Stimulated activated CD4-positive, alpha-beta T cell treated with anti-CD3 and anti-CD28 coated beads, Interleukin-15, amount 100 ng/mL, for 48 hours (primary cell): ENCODE data around the gene ADD3.

Experiments used
- DNase-seq, 2 donors: peaks; one replicate each; pipeline ENCODE4 v3.0.0-alpha.2; 2020; ENCODE audit warnings: low read depth in 2 of 2

ADD3 gene

DNA sequence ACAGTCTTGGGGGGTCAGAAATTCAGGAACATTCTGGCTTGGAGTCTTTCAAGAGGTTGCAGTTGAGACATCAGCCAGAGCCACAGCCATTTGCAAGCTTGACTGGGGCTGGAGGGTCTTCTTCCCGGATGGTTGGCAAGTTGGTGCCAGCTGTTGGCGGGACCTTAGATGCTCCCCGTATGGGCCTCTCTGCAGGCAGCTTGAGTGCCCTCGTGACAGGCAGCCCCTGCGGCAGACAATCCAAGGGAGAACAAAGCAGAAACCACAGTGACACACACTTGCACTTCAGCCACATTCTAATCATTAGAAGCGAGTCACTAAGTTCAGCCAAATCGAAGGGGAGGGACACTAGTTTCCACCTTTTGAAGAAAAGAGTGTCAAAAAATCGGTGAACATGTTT, 140.2 kb downstream of the ADD3 start:
- DNase-seq: no peak

DNA sequence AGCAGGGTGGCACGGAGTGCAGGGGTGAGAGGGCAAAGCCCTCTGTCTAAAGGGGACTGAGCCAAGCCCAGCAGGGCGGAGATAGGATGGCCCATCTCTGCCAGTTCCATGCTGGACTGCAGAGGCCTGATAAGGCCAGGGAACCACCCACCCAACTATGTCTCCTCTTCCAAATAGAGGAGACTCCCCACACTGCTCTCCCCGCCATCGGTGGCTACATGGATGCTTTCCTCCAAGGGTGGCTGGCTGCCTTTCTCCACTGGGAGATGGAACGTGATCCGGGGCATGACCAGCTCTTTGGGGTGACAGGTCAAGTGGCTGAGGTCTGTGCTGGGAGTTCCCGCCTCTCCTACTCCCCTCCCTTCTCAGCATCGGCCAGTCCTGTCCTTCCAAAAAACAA, 141.5 kb downstream of the ADD3 start:
- no peak for DNase-seq

DNA sequence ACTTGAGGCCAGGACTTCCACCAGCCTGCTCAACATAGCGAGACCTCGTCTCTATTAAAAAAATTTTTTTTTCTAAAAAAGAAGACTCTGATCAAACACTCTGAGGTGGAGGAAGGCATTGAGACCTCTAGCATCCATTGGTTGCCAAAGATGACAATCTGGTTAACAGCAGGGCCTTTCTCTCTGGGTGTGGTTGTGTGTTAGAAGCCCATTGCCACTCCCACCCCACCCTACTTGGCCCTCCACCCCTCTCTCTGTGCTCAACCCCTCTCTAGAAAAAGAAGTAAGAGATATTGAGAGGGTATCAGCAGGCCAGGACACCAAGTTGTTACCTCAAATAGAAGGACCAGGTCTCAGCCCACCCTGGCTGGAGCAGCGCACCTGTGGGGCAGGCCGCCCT, 142.3 kb downstream of the ADD3 start:
- no peak for DNase-seq

DNA sequence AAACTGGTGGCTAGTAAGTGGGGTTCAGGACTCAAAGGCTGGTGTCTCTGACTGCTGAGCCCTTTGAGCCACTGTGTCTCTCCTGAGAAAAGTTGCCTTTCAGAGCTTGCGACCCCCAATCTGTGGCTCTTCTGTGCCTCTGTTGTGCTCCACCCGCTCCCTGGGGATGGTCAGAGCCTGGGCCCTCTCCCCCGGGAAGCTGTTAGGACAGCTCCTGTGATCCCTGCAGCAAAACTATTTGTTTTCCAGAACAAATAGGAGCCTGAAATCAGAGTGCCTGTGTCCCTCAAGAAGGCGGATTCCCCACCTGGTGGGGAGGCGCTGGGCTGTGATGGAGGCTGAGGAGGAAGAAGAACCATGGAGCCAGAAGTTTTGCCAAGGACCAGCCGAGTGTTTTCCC, 143.2 kb downstream of the ADD3 start:
- DNase-seq: no peak

DNA sequence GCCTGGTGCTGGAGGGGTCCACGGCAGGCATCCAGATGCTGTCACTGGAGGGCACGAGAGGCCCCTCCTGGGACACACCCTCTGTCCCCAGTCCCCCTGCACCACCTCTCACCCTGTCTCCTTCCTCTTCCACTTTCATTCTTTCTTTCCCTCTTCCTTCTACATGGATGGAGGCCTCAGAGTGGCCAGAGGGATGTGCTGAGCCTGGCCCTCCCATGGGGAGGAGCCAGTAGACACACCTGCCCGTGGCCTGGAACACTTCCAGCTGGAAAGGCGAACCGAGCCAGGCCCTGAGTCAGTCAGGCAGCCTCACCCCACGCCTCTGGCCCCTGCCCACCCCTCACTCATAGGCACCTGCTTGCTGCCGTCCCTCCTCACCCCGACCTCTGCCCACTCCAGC, 143.7 kb downstream of the ADD3 start:
- no peak for DNase-seq

DNA sequence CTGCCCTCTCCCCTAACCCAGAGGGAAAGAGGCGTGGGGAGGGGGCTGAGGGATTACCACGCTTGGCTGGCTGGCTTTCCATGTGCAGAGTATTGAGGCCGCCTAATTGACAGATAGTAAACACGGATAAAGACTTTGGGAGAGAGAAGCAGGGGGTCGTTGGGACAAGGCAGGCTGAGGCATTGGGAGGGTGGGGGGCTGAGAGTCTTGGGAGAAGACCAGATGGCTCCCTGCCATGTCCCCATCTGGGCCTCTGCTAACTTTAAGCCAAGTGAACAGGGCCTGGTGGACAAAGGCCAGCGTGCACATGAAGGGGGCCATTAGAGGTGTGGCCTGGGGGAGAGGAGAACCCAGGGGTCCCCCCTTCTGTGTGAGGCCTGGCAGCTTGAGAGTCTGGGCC, 144.2 kb downstream of the ADD3 start:
- DNase-seq: no peak

DNA sequence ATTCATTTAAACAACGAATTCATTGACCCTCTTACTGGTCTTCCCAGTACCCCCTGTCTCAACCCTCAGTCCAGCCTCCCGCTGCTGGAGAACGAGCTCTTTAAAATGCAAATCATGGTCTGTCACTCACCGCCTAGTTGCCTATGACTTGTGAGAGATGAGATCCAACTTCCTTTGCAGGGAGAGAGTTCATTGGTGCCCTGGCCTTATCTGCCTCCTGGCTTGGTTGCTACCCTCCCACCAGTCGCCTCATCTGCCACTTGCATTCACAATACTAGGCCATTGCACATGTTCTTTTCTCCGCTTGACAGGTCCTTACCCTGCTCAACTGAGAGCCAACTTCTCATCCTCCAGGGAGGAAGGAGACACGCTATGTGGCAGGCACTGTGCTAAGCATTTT, 145.6 kb downstream of the ADD3 start:
- DNase-seq: no peak

DNA sequence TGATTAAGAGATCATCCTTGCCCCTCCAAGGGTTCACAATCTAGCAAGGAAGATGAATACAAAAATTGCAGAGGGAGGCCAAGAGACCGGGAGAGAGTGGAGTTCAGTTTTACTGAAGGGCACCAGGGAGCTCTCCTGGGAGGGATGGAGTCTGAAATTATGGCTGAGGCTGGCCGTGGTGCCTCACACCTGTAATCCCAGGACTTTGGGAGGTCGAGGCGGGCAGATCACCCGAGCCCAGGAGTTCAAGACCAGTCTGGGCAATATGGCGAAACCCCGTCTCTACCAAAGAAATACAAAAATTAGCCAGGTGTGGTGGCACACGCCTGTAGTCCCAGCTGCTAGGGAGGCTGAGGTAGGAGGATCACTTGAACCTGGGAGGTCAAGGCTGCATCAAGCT, 148.3 kb downstream of the ADD3 start:
- DNase-seq: no peak

DNA sequence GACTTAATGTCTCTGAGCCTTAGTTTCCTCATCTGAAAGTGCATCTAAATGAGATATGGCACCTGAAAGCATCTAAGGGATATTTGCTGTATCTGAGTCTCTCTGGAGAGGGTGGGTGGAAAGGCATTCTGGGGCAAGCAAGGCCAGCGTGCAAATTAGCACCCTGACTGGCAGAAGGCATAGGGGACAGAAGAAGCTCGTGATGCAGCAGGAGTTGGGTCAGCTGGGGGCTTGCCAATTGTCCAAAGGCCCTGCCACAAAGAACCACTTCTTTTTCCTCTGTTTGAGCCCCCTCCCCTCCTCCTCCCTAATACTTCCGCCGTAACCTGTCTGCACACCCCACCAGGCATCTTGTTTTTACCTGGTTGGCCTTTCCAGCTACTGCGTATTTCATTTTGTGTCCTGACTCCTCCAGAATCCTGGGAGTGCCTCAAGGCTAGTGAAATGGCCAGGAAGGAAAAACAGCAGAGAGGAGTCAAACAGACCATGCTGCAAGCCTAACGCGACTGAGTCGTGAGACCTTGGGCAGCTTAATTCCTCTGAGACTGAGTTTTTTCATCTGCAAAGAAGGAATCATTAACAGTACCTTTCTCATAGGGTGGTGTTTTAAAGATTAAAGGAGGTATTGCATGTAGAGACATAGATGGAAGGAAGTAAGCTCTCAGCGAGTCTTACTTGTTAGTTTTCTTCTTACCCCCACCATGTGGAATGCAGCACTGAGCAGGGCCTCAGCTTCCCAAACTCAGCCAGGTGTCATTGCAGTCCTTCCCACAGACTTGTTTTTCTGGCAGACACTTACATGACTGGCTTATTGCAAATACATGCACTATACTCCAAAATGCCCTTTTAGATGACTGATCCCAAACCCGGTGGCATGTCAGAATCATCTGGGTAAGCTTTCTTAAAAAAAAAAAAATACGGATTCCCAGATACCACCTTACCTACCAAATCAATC, 150.5 kb downstream of the ADD3 start:
- DNase-seq: no peak

DNA sequence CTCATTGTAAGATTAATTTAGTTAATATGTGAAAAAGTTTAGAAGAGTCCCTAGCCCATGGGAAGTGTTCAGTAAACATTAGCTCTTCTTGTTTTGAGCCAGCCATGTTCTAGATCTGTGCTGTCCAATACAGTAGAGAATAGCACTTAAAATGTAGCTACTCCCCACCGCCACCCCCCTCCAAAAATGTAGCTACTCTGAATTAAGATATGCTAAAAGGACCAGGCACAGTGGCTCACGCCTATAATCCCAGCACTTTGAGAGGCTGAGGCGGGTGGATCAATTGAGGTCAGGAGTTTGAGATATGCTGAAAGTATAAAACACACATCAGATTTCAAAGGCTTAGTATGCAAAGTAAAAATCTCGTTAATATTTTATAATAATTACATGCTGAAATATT, 152.3 kb downstream of the ADD3 start:
- DNase-seq: no peak

DNA sequence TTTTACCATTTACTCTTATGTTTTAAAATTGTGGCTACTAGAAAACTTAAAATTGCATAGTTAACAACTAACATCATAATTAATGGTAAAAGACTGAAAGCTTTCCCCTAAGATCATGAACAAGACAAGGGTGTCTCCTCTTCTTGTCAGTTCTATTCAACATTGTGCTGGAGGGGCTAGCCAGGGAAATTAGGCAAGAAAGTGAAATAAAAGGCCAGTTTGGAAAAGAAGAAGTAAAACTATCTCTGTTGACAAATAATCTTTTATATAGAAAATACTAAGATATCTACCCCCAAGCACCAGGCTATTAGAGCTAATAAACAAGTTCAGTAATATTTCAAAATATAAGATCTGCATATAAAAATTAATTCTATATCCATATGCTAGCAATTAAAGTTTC, 152.7 kb downstream of the ADD3 start:
- no peak for DNase-seq

DNA sequence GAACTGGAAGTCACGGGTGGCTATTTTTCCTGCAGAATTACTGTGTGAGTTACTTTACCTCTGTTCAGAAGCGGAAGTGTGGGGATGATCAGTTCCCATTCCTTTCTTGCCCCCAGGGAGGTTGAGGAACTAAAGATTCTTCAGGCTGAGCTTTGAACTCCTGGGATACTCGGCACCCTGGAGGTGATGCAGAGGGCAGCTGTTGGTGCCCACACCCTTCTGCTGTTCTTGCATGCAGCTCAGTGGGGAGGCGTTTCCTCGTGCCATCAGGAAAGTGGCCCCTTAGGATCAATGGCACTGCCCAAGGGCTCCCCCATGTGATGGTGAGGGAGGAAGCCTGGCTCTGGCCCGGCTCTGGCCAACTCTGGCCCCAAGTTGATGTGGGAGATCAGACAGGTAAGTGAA, 155.0 kb downstream of the ADD3 start:
- no peak for DNase-seq

DNA sequence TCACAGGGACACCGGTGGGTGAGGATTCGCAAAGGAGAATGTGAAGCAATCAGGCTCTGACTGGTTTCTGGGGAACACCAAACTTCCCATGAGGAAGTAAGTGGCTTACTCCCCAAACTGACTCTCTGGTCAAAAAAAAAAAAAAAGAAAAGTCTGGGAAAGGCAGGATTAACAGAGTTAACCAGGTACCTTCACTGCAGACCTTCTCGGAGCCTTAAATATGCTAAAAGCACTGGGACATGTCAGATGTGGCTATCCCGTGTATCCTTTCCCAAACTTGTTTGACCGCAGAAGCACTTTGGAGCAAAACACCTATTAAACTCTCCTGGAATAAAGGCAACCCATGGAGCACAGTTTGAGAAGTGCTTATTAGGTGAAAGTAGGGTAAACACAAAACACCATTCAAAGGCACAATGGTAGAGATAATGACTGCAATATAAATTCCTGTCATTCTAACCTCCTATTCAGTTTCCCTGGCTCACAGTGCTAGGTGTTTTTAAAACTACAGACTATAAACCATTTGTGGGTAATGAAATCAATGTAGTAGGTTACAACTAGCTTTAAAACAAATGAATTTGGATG, 155.5 kb downstream of the ADD3 start:
- no peak for DNase-seq

DNA sequence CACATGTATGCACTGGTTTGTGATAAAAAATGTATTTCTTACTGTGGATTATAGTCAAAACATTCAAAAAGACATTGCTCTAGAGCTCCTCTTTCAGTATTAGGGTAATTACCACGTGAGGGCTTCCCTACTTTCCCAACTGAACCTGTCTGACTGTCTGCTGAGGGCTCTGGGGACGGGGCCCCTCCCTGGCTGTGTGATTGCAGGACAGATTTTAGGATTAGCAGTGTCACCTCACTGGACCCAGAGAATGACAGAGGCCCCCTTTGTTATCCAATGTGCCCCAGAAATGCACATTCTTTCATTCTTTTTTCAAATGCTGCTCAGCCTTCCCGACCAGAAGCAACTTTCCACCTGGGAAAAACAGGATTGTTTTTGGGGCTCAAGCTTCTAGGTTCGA, 156.1 kb downstream of the ADD3 start:
- no peak for DNase-seq

DNA sequence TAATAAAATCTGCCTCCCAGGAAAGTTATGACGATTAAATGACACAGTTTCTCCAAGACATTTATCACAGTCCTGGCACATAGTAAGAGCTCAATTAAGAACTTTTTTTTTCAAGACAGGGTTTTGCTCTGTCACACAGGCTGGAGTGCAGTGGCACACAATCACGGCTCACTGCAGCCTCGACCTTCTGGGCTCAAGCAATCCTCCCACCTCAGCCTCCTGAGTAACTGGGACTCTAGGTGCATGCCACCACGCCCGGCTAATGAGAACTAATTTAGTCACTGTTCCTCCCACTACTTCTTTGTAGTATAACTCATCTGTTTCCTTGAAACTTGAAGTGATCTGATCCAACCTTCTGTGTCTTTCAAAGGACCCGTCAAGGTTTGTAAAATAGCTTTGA, 157.5 kb downstream of the ADD3 start:
- peak; percentile 22 to 36 for DNase-seq

DNA sequence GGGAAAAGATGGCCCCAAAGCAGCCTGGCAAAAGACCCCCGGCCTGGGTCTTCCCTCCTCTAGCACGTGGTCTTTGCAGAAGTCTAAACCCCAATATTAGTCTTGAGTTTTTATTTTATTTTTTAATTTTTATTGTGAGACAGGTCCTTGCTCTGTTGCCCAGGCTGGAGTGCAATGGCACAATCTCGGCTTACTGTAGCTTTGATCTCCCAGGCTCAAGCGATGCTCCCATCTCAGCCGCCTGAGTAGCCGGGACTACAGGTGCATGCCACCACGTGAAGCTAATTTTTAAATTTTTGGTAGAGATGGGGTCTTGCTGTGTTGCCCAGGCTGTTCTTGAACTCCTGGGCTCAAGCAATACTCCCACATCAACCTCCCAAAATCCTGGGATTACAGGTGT, 159.4 kb downstream of the ADD3 start:
- DNase-seq: no peak

DNA sequence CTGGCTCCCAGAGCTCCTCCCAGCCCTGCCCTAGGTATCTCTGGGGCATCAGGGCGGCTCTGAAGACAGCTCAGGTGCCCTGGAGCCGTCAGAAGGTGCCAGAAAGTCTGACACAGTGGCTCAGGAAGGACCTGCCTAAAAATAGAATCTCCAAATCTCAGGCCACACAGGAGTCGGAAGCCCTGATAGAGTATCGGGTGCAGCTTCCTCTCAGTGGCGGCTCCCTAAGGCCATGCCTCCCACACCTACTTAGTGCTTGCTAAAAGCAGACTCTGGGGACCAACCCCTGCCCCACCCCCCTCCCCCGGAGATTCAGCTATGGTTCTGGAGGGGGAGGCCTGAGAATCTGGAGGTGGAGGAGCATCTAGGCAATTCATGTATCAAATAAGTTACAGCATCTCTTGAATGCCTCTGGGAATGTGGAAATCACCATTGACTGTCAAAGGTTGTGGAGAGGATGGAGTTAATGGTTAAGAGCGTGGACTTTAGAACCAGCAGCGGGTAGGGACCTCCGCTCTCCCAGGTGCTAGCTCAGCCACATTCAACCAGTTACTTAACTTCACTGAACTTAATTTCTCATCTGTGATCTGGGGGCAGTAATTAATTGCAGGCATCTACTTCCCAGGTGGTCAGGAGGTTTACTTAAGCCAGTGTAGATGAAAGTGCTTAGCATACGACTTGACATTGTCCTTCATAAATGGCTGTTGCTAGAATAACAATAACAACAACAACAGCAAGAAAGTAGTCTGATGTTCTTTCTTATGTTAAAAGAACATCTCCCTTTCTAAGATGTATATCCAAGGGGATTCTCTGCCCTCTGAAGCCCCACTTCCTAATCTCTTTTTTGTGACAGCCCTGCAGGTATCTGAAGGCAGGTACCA, 161.1 kb downstream of the ADD3 start:
- DNase-seq: no peak

DNA sequence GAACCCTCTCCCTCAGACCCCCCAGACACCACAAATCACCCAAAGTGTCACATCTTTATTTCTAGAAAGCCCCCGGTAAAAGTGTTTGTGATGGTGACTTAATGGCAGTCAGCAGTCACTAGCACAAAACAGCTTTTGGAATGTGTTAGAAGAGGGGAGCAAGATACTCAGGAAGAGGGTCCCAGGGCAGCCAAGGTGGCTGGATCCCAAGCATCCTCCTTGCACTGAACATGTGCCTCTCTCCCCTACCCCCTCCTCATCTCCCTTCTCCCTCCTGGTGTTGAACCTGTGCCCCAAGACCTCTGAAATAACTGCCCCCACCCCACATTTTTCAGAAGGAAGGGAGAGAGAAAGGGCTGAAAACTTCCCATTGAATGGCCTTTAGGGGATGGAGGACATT, 161.8 kb downstream of the ADD3 start:
- no peak for DNase-seq

DNA sequence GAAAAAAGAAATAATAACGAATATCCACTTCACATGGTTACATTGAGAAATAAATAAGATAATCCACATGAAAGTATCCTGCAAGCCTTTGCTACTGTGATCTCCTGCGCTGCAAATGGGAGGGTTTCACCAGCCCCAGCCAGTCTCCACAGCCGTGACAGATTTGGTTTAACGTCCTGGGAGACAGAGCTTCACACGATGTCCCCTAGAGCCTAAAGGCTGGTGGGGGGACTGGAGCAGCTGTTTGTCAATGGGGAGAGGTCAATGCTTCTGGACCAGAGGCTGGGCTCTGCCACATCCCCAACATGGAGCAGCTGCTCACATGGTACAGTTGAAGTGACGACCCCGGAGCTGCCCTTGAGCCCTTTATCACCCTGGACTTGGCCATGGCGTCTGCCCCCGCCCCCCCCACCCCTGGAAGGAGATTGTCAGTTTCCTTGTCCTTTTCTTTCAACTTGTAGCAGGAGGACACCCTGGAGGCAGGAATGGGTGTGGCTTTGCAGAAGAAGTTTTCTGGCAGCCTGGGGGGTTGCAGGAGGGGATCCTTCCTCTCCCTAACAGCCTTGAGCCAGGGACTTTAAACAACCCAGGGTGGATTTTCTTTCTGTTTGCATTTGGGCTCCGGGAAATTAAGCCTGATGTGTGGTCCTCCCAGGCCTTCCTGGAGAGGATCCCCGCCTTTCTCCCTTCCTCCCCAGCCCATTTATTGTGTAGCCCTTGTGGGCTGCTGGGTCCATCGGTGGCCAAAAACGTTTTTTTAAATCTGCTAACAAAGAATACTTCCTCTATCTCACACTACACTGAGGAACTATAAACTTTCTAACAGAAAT, 162.6 kb downstream of the ADD3 start:
- no peak for DNase-seq

DNA sequence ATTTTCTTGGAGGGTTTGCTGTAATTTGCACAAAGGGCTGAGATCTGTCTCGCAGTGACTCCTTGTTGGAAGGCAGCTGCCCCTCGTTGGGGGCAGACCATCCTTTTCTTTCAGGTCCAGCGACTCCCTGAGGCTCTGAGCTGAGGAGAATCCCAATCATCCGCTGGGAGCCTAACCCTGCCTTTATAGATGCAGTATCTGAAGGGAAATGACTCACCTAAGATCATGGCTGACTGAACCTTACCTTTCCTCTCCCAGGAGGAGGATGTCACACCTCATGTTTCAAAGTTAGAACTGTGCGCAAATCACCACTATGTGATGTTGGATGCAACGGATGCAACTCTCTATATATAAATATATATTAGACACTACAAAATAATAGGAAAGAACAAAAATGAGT, 163.2 kb downstream of the ADD3 start:
- DNase-seq: no peak

DNA sequence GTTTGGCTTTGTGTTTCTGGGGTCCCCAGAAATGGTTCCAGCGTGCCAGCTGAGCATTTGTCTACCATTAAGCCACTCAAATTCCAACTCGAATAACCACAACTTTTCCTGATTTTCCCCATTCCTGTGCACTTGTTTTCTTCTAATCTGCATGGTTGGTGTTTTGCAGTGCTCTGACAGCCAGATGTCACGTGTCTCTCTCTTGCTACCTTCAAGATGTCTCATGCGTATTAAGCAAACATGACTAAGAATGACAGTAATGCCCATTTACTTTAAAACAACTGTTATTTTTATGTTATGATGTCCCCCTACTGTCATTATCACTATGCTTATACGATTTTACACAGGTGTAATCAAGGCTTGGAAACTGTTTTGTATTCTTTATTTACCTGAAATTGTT, 164.4 kb downstream of the ADD3 start:
- no peak for DNase-seq

DNA sequence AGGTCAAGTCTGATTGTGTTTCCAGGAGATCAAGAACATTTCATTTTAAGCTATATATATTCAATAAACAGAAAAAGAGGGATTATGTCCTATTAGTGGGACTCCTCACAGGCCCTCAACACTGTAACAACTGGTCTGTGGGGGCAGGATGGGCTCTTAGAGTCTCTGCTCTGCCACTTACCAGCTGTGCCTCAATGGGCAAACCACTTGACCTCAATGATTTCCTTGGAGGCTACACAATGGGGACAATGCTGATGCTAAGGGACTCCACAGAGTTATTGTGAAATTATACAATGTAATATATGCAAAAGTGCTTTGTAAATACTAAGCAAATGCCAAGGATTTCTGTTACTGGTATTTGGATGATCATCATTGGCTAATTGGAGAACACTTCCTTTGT, 166.4 kb downstream of the ADD3 start:
- no peak for DNase-seq
